HG03521 (cell line): ENCODE measurements around the gene TSPY4.
"Not testable (repeated sequence)": the region's sequence is repeated elsewhere in the genome, so short reads cannot be mapped to it uniquely, and the experiment has no call there.

Experiments used
- ATAC-seq: cut with Tn5 transposase; IDR thresholded peaks from one replicate; pipeline ENCODE4 v1.9.1; 2021; ENCODE audit warnings: mild to moderate bottlenecking, moderate library complexity; ENCODE audit not compliant: unreplicated experiment

TSPY4 gene, protein sequence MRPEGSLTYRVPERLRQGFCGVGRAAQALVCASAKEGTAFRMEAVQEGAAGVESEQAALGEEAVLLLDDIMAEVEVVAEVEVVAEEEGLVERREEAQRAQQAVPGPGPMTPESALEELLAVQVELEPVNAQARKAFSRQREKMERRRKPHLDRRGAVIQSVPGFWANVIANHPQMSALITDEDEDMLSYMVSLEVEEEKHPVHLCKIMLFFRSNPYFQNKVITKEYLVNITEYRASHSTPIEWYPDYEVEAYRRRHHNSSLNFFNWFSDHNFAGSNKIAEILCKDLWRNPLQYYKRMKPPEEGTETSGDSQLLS

DNA sequence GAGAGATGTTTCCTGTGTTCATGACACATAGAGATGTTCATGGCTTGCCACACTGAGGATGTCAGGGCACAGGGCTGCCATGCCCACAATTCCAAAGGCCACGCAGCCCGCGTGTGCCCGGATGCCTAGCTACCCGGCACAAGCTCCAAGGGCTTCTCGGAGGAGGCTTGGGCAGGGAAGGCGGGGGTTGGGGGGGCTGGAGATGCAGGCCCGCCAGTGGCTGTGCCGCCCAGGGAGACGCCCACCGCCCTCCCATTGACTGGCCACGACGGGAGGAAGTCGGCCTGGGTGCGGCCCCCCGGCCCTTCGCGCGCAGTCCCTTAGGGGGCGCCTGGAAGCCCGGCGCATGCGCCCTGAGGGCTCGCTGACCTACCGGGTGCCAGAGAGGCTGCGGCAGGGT is at the start of gene TSPY4:
Gene TSPY4, plus strand, starts transcription at position 301 of the 400 bp plus-strand sequence. Its CDS starts 46 bp downstream, at position 347.
- ATAC-seq, result not testable (repeated sequence)

DNA sequence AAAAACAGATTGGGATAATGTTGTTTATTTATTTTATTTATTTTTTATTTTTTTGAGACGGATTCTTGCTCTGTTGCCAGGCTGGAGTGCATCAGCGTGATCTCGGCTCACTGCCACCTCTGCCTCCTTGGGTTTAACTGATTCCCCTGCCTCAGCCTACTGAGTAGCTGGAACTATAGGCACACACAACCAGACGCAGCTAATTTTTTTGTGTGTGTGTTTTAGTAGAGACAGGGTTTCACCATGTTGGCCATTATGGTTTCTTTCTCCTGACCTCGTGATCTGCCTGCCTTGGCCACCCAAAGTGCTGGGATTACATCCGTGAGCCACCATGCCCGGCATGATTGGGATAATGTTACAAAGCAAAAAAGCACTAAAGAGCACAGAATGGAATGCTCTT is 16.3 kb upstream of the TSPY4 start:
- no peak for ATAC-seq

DNA sequence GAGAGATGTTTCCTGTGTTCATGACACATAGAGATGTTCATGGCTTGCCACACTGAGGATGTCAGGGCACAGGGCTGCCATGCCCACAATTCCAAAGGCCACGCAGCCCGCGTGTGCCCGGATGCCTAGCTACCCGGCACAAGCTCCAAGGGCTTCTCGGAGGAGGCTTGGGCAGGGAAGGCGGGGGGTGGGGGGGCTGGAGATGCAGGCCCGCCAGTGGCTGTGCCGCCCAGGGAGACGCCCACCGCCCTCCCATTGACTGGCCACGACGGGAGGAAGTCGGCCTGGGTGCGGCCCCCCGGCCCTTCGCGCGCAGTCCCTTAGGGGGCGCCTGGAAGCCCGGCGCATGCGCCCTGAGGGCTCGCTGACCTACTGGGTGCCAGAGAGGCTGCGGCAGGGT is 20.2 kb downstream of the TSPY4 start, which contains the start of gene TSPY8:
Gene TSPY8, plus strand, starts transcription at position 301 of the 400 bp plus-strand sequence. Its CDS starts 46 bp downstream, at position 347.
- not testable (repeated sequence) for ATAC-seq
